Central memory CD8-positive, alpha-beta T cell (primary cell): ENCODE measurements around the gene SIVA1.
"Not testable (repeated sequence)": the region's sequence is repeated elsewhere in the genome, so short reads cannot be mapped to it uniquely, and the experiment has no call there.

ENCODE experiments used
- ATAC-seq: fragments of 150-1000 bp; cut with Tn5 transposase; replicated peaks from 2 replicates; pipeline ENCODE4 v1.10.0; 2022; ENCODE audit warnings: mild to moderate bottlenecking, moderate FRiP score, moderate number of reproducible peaks; ENCODE audit not compliant: poor library complexity, severe bottlenecking; ENCODE audit errors: extremely low read depth
- DNase-seq, 2 donors: peaks; one replicate each; pipeline ENCODE4 v3.0.0; 2021; ENCODE audit warnings: low spot score in 2 of 2
- H3K27ac Mint-ChIP-seq: one replicate; pipeline ENCODE4 v1.8.0; 2022; ENCODE audit warnings: low read depth, mild to moderate bottlenecking, moderate library complexity, mixed read lengths
- H3K27me3 Mint-ChIP-seq: one replicate; pipeline ENCODE4 v1.8.0; 2022; ENCODE audit warnings: mixed read lengths
- H3K36me3 Mint-ChIP-seq: one replicate; pipeline ENCODE4 v1.8.0; 2022; ENCODE audit warnings: mild to moderate bottlenecking, moderate library complexity, mixed read lengths; ENCODE audit not compliant: insufficient read depth
- H3K4me1 Mint-ChIP-seq: one replicate; pipeline ENCODE4 v1.8.0; 2022; ENCODE audit warnings: mixed read lengths
- H3K4me3 Mint-ChIP-seq: one replicate; pipeline ENCODE4 v1.8.0; 2022; ENCODE audit warnings: mild to moderate bottlenecking, moderate library complexity, mixed read lengths
- H3K9me3 Mint-ChIP-seq: one replicate; pipeline ENCODE4 v1.8.0; 2022; ENCODE audit warnings: mixed read lengths

Gene SIVA1

GRCh38 chr14:104724407-104724980, 28.5 kb upstream of the SIVA1 start:
- H3K27me3 Mint-ChIP-seq: no peaks in the 10 kb centered on the region
- H3K4me1 Mint-ChIP-seq: no peaks in the 10 kb centered on the region
- no peak for ATAC-seq
- peaks cover 5% of the 10 kb centered on the region for H3K36me3 Mint-ChIP-seq
- H3K9me3 Mint-ChIP-seq: no peaks in the 10 kb centered on the region
- DNase-seq: no peak
- H3K4me3 Mint-ChIP-seq: peak overlapping the region; percentile 56
- H3K27ac Mint-ChIP-seq: no peak overlapping the region

- H3K4me1 Mint-ChIP-seq: no peaks in the 10 kb centered on the region
- no peak overlapping the region for H3K27ac Mint-ChIP-seq
- no peaks in the 10 kb centered on the region for H3K9me3 Mint-ChIP-seq
- H3K27me3 Mint-ChIP-seq: no peaks in the 10 kb centered on the region
- H3K36me3 Mint-ChIP-seq: peaks cover 5% of the 10 kb centered on the region
- H3K4me3 Mint-ChIP-seq: peak overlapping the region; percentile 56
- no peak for DNase-seq
- no peak for ATAC-seq
Observed at GRCh38 chr14:104724981-104725771, 27.8 kb upstream of the SIVA1 start.

- ATAC-seq: no peak
- Mint-ChIP-seq H3K9me3 (no peaks in the 10 kb centered on the region), H3K4me3 (no peak overlapping the region), H3K27me3 (no peaks in the 10 kb centered on the region), H3K36me3 (peaks cover 5% of the 10 kb centered on the region), H3K27ac (no peak overlapping the region), H3K4me1 (no peaks in the 10 kb centered on the region)
- no peak for DNase-seq
Observed at GRCh38 chr14:104725772-104726548, 27.0 kb upstream of the SIVA1 start.

GRCh38 chr14:104726600-104727451, 26.1 kb upstream of the SIVA1 start:
- H3K4me3 Mint-ChIP-seq: no peak overlapping the region
- DNase-seq (no peak), ATAC-seq (no peak)
- H3K4me1 Mint-ChIP-seq: no peaks in the 10 kb centered on the region
- H3K9me3 Mint-ChIP-seq: no peaks in the 10 kb centered on the region
- no peak overlapping the region for H3K27ac Mint-ChIP-seq
- H3K27me3 Mint-ChIP-seq: no peaks in the 10 kb centered on the region
- peaks cover 5% of the 10 kb centered on the region for H3K36me3 Mint-ChIP-seq

GRCh38 chr14:104728631-104729030, 24.3 kb upstream of the SIVA1 start:
- Mint-ChIP-seq H3K27me3 (no peaks in the 10 kb centered on the region), H3K4me1 (no peaks in the 10 kb centered on the region), H3K27ac (no peak overlapping the region), H3K9me3 (no peaks in the 10 kb centered on the region), H3K4me3 (no peak overlapping the region), H3K36me3 (peaks cover 5% of the 10 kb centered on the region)
- no peak for ATAC-seq
- DNase-seq: no peak

- H3K4me3 Mint-ChIP-seq, ATAC-seq, H3K27ac Mint-ChIP-seq, H3K36me3 Mint-ChIP-seq, H3K9me3 Mint-ChIP-seq, H3K4me1 Mint-ChIP-seq, DNase-seq, H3K27me3 Mint-ChIP-seq: not testable (repeated sequence)
Observed at GRCh38 chr14:104729176-104729834, 23.6 kb upstream of the SIVA1 start.

- DNase-seq: no peak
- Mint-ChIP-seq H3K36me3 (peaks cover 2% of the 10 kb centered on the region), H3K4me3 (no peak overlapping the region), H3K27me3 (no peaks in the 10 kb centered on the region), H3K27ac (no peak overlapping the region), H3K4me1 (no peaks in the 10 kb centered on the region), H3K9me3 (no peaks in the 10 kb centered on the region)
- no peak for ATAC-seq
Observed at GRCh38 chr14:104729835-104730181, 23.1 kb upstream of the SIVA1 start.

- H3K27me3 Mint-ChIP-seq: no peaks in the 10 kb centered on the region
- ATAC-seq (no peak), DNase-seq (no peak)
- H3K4me1 Mint-ChIP-seq: no peaks in the 10 kb centered on the region
- peaks cover 2% of the 10 kb centered on the region for H3K36me3 Mint-ChIP-seq
- no peaks in the 10 kb centered on the region for H3K9me3 Mint-ChIP-seq
- H3K4me3 Mint-ChIP-seq: no peak overlapping the region
- no peak overlapping the region for H3K27ac Mint-ChIP-seq
Observed at GRCh38 chr14:104730487-104730886, 22.5 kb upstream of the SIVA1 start.

- Mint-ChIP-seq H3K27ac (no peak overlapping the region), H3K36me3 (peaks cover 2% of the 10 kb centered on the region), H3K4me3 (no peak overlapping the region), H3K9me3 (no peaks in the 10 kb centered on the region), H3K4me1 (no peaks in the 10 kb centered on the region), H3K27me3 (no peaks in the 10 kb centered on the region)
- DNase-seq (no peak), ATAC-seq (no peak)
Observed at GRCh38 chr14:104731320-104732294, 21.3 kb upstream of the SIVA1 start.

- no peaks in the 10 kb centered on the region for H3K4me1 Mint-ChIP-seq
Observed at GRCh38 chr14:104732355-104732804, 20.6 kb upstream of the SIVA1 start.

More at GRCh38 chr14:104732355-104732804, 20.6 kb upstream of the SIVA1 start:
- H3K27ac Mint-ChIP-seq: no peak overlapping the region
- no peaks in the 10 kb centered on the region for H3K36me3 Mint-ChIP-seq
- no peaks in the 10 kb centered on the region for H3K27me3 Mint-ChIP-seq
- no peaks in the 10 kb centered on the region for H3K9me3 Mint-ChIP-seq
- DNase-seq: no peak
- ATAC-seq: no peak
- H3K4me3 Mint-ChIP-seq: no peak overlapping the region
